Endothelial cell of umbilical vein (primary cell): ENCODE data around the gene TLE4. TPM values are rescaled to one million over a fixed set of nuclear protein-coding genes. Genes with fewer than 3 reads are reported as not detected.

Experiments used
- BruUV-seq: library from RNA; stranded (reverse); fragments of 400-500 nt; replicated peaks from 2 replicates; lab custom pipeline; 2021; lab: Mats Ljungman, UMichigan
- CTCF ChIA-PET: fragments of 300-600, 350-600 bp; sonication (Branson Sonifier 250); formaldehyde crosslinking; loops from one replicate; lab custom pipeline; 2021; ENCODE audit warnings: antibody characterized with exemption, inconsistent platforms; lab: Charles Lee
- POLR2A ChIA-PET: fragments of 300-600, 350-600 bp; sonication (Branson Sonifier 250); formaldehyde crosslinking; loops from one replicate; lab custom pipeline; 2021; ENCODE audit warnings: antibody characterized with exemption, inconsistent platforms; lab: Charles Lee
- DNase-seq: peaks from one replicate; pipeline ENCODE4 v3.0.0-alpha.2; 2011; ENCODE audit warnings: low read depth, low spot score
- FAIRE-seq: peaks from 2 replicates; lab custom pipeline; 2011; peaks lifted over from hg19 to GRCh38; lab: Jason Lieb, UNC
- H2AFZ ChIP-seq: 2 replicates; pipeline ENCODE4 v1.6.0; 2012; ENCODE audit warnings: low read depth, low read length, control low read depth, inconsistent platforms
- H3K27ac ChIP-seq: 2 replicates; pipeline ENCODE4 v1.5.1; 2011; ENCODE audit warnings: low read depth, mild to moderate bottlenecking, control low read depth, low read length, moderate library complexity; ENCODE audit not compliant: insufficient read depth
- H3K27me3 ChIP-seq, 2 experiments: 2 replicates each; pipeline versions ENCODE4 v1.6.0 to v1.6.1; 2011; ENCODE audit warnings: low read length in 2 of 2, mixed read lengths in 1 of 2; ENCODE audit not compliant: control insufficient read depth in 2 of 2, insufficient read depth in 2 of 2
- H3K36me3 ChIP-seq, 2 experiments: 2 replicates in 1 of 2; 3 replicates in 1 of 2; pipeline ENCODE4 v1.5.1; 2011; ENCODE audit warnings: low read length in 2 of 2, mild to moderate bottlenecking in 1 of 2, moderate library complexity in 1 of 2; ENCODE audit not compliant: control insufficient read depth in 2 of 2, insufficient read depth in 2 of 2; ENCODE audit errors: extremely low read depth in 1 of 2
- H3K4me1 ChIP-seq: 3 replicates; pipeline ENCODE4 v1.5.1; 2011; ENCODE audit warnings: mild to moderate bottlenecking, low read length; ENCODE audit not compliant: control insufficient read depth, insufficient read depth; ENCODE audit errors: extremely low read depth
- H3K4me2 ChIP-seq: 2 replicates; pipeline ENCODE4 v1.6.1; 2011; ENCODE audit warnings: low read length, control low read depth, mixed read lengths; ENCODE audit not compliant: insufficient read depth
- H3K4me3 ChIP-seq, 3 experiments: fragments of 200-600 bp in 1 of 3; sonication (generic), shearing (Covaris generic) in 1 of 3; replicated peaks in 1 of 3; 2 replicates each; pipeline ENCODE4 v1.5.1; 2011 to 2016; ENCODE audit warnings: control low read depth in 3 of 3, low read length in 3 of 3, mild to moderate bottlenecking in 2 of 3, inconsistent platforms in 1 of 3, low read depth in 1 of 3, moderate library complexity in 1 of 3; ENCODE audit not compliant: insufficient read depth in 1 of 3
- H3K79me2 ChIP-seq: 2 replicates; pipeline ENCODE4 v1.6.0; 2012; ENCODE audit warnings: low read length, inconsistent platforms; ENCODE audit not compliant: control insufficient read depth, insufficient read depth
- H3K9ac ChIP-seq: replicated peaks from 2 replicates; pipeline ENCODE3; 2011; ENCODE audit warnings: low read length, control low read depth; ENCODE audit not compliant: insufficient read depth; ENCODE audit errors: extremely low read depth
- H3K9me1 ChIP-seq: replicated peaks from 3 replicates; pipeline ENCODE4 v1.6.0; 2011; ENCODE audit warnings: mild to moderate bottlenecking, low read length; ENCODE audit not compliant: control insufficient read depth, insufficient read depth; ENCODE audit errors: extremely low read depth
- H3K9me3 ChIP-seq: replicated peaks from 2 replicates; pipeline ENCODE4 v1.5.1; 2012; ENCODE audit warnings: low read length, inconsistent platforms; ENCODE audit not compliant: control insufficient read depth, insufficient read depth
- H4K20me1 ChIP-seq: replicated peaks from 2 replicates; pipeline ENCODE3; 2011; ENCODE audit warnings: mild to moderate bottlenecking, low read length; ENCODE audit not compliant: control insufficient read depth, insufficient read depth; ENCODE audit errors: extremely low read depth
- EZH2 ChIP-seq: IDR thresholded peaks from 2 replicates; pipeline ENCODE4 v1.6.1; 2012; ENCODE audit warnings: borderline replicate concordance, low read depth, mild to moderate bottlenecking, moderate library complexity, low read length, inconsistent platforms; ENCODE audit not compliant: severe bottlenecking
- FOS ChIP-seq: IDR thresholded peaks from 2 replicates; pipeline ENCODE4 v1.6.1; 2011; ENCODE audit warnings: mild to moderate bottlenecking, low read length, moderate library complexity, borderline replicate concordance; ENCODE audit not compliant: insufficient read depth
- GATA2 ChIP-seq: IDR thresholded peaks from 2 replicates; pipeline ENCODE4 v1.7.0; 2011; ENCODE audit warnings: low read depth, mild to moderate bottlenecking, moderate library complexity, mixed read lengths, low read length; ENCODE audit not compliant: insufficient read length, insufficient read depth
- JUN ChIP-seq: IDR thresholded peaks from 2 replicates; pipeline ENCODE4 v1.6.1; 2011; ENCODE audit warnings: borderline replicate concordance, low read depth; ENCODE audit not compliant: insufficient read length, insufficient read depth
- MYC ChIP-seq: IDR thresholded peaks from one replicate; pipeline ENCODE4 v1.6.1; 2011; ENCODE audit warnings: mild to moderate bottlenecking, low read depth, low read length
- POLR2A ChIP-seq: IDR thresholded peaks from 2 replicates; pipeline ENCODE4 v1.6.1; 2012; ENCODE audit warnings: low read depth, mild to moderate bottlenecking, control low read depth, low read length
- POLR2AphosphoS5 ChIP-seq: IDR thresholded peaks from 2 replicates; pipeline ENCODE4 v1.6.1; 2012; ENCODE audit warnings: low read depth, mild to moderate bottlenecking, control low read depth, low read length, moderate library complexity; ENCODE audit not compliant: insufficient read depth
- dilution Hi-C: fragments of 300-500 bp; cut with MboI; formaldehyde crosslinking; loops from one replicate; pipeline ENCODE4 v1.15.0; 2019; ENCODE audit warnings: low sequenced_read_pairs; ENCODE audit not compliant: extremely low pct_ligation_motif_present
- intact Hi-C: fragments of 100-400 bp; cut with micrococcal nuclease; formaldehyde crosslinking; loops from one replicate; pipeline ENCODE4 v1.10.0; 2022
- polyA plus RNA-seq, 4 experiments: library from polyadenylated mRNA; depleted of rRNA in 3 of 4; stranded (reverse) in 3 of 4; unstranded in 1 of 4; fragments of >200 nt; gene quantifications; 2 replicates each; pipeline versions ENCODE4 v1.2.1 to v1.2.3, GENCODE V29; 2011 to 2012; ENCODE audit warnings: missing spikeins in 1 of 4
- total RNA-seq: library from RNA; stranded (reverse); gene quantifications from 2 replicates; pipeline ENCODE4 v1.2.3, GENCODE V29; 2021
- TF ChIP-seq, protein P1 (sequence below): IDR thresholded peaks from 2 replicates; pipeline ENCODE4 v1.6.1; 2011; ENCODE audit not compliant: insufficient read depth, insufficient read length
- TF ChIP-seq, protein P2 (sequence below), 2 donors: IDR thresholded peaks; 1 replicate in 1 of 2; 2 replicates in 1 of 2; pipeline ENCODE4 v1.5.1; 2011; ENCODE audit warnings: low read length in 2 of 2, mild to moderate bottlenecking in 2 of 2, moderate library complexity in 2 of 2, control low read depth in 1 of 2, inconsistent platforms in 1 of 2, low read depth in 1 of 2; ENCODE audit not compliant: insufficient read depth in 1 of 2; ENCODE audit errors: extremely low read depth in 1 of 2

The TLE4 gene
- total and polyA plus RNA-seq, 2 donors (not counting 3 experiments of a cell fraction or from before 2014, with no cell fraction given): 31.4 to 32.3 TPM

DNA sequence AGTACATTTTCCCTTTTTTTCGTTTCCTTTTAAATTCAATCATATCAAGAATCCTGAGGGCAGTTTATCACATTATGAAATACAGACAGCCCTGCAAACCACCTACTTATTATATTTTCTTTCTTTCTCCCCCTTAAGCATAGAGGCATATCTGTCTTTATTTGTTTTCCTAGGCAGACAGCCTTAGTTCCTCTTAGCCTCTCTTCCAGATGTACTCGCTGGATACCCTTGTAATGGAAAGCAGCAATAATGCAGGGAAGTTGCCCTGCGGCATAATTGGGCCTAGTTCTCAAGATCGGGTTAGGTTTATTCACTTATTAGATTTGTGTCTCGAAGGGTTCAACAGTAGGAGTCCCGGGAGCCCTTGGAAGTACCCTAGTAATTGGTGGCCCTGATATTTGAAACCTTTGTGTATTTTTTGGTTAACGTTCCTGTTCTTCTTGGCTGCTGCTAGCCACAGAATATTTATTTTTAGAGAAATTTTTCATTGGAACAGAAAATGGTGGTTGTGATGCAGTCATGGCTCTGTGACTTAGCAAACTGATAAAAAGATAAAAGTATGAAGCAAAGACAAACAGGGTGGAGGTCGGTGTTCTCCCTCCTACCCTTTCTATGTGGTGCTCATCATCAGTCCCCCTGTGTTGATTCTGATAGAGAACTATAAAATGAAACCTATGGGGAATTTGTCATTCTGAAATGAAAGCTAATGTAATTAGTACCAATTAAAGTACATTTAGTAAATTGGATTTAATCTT lies 6.4 kb downstream of the TLE4 start:
- Histone ChIP-seq H3K9me3 (no peaks in the 10 kb centered on the region), H3K9me1 (no peaks in the 10 kb centered on the region), H3K9ac (no peak overlapping the region), H3K36me3 (peaks cover 0 to 3% of the 10 kb centered on the region in 2 experiments), H3K27ac (no peak overlapping the region), H3K4me1 (peaks cover 41% of the 10 kb centered on the region), H2AFZ (peak overlapping the region; percentile 24), H3K27me3 (no peaks in the 10 kb centered on the region), H4K20me1 (no peaks in the 10 kb centered on the region), H3K79me2 (peaks cover 10% of the 10 kb centered on the region), H3K4me3 (no peak overlapping the region), H3K4me2 (no peak overlapping the region)
- intact Hi-C loops: loop anchor here (10.0 kb wide), 1 partner anchor 147 kb away; no protein-coding TSS in a partner anchor
- ChIA-PET CTCF (interaction anchor here (0.9 kb wide), 1 partner anchor 12 kb away, joined by 4 read pairs; no protein-coding TSS in a partner anchor), POLR2A (no interaction called here)
- no TSS peak for BruUV-seq
- dilution Hi-C loops: no loop called here
- TF ChIP-seq, protein P1, sequence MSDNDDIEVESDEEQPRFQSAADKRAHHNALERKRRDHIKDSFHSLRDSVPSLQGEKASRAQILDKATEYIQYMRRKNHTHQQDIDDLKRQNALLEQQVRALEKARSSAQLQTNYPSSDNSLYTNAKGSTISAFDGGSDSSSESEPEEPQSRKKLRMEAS: no peak
- DNase-seq (peak; percentile 39), FAIRE-seq (no peak)

DNA sequence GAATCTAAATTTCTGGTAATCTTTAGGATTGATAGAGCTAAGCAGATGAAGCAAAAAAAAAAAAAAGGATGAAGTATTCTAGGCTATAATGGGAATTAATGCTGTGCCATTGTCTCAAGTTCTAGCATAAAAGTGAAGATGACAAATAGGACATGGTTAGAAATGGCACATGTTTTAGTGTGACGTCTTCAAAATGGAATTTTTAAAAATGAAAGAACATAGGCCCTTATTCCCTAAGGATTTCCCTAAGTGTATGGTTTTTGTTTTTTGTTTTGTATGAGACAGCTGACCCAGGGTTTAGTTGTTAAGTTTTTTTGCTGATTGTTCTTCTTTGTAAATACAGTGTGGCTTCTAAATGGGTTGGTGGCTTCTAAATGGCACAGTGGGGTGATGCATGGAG lies 7.1 kb downstream of the TLE4 start:
- no peak overlapping the region for H3K9ac ChIP-seq
- H3K4me3 ChIP-seq: no peak overlapping the region
- H3K36me3 ChIP-seq: peaks cover 0 to 3% of the 10 kb centered on the region in 2 experiments
- no peaks in the 10 kb centered on the region for H3K9me3 ChIP-seq
- peaks cover 2% of the 10 kb centered on the region for H3K9me1 ChIP-seq
- H3K27ac ChIP-seq: no peak overlapping the region
- H3K79me2 ChIP-seq: peaks cover 7% of the 10 kb centered on the region
- TF ChIP-seq MYC (no peak), POLR2AphosphoS5 (no peak), FOS (no peak), EZH2 (no peak), GATA2 (no peak), POLR2A (no peak), JUN (no peak)
- TF ChIP-seq, protein P1: no peak
- TF ChIP-seq, protein P2, sequence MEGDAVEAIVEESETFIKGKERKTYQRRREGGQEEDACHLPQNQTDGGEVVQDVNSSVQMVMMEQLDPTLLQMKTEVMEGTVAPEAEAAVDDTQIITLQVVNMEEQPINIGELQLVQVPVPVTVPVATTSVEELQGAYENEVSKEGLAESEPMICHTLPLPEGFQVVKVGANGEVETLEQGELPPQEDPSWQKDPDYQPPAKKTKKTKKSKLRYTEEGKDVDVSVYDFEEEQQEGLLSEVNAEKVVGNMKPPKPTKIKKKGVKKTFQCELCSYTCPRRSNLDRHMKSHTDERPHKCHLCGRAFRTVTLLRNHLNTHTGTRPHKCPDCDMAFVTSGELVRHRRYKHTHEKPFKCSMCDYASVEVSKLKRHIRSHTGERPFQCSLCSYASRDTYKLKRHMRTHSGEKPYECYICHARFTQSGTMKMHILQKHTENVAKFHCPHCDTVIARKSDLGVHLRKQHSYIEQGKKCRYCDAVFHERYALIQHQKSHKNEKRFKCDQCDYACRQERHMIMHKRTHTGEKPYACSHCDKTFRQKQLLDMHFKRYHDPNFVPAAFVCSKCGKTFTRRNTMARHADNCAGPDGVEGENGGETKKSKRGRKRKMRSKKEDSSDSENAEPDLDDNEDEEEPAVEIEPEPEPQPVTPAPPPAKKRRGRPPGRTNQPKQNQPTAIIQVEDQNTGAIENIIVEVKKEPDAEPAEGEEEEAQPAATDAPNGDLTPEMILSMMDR (IDR thresholded peaks at IDR 0.05; ENCODE audit: extremely low read depth in 1 of 2, insufficient read depth in 1 of 2, low read depth in 1 of 2, low read length in 2 of 2): no peak
- H3K4me2 ChIP-seq: no peak overlapping the region
- BruUV-seq: no TSS peak
- no peak for FAIRE-seq
- intact Hi-C loops (loop anchor here (10.0 kb wide), 1 partner anchor 146 kb away; no protein-coding TSS in a partner anchor), dilution Hi-C loops (no loop called here)
- CTCF ChIA-PET: interaction anchor here (0.9 kb wide), 1 partner anchor 12 kb away, joined by 4 read pairs; no protein-coding TSS in a partner anchor
- no peaks in the 10 kb centered on the region for H4K20me1 ChIP-seq
- POLR2A ChIA-PET: no interaction called here
- no peak overlapping the region for H2AFZ ChIP-seq
- H3K27me3 ChIP-seq: no peaks in the 10 kb centered on the region
- H3K4me1 ChIP-seq: peaks cover 38% of the 10 kb centered on the region
- no peak for DNase-seq
